Measurements from ENCODE around the gene MSTN.

MSTN gene

DNA sequence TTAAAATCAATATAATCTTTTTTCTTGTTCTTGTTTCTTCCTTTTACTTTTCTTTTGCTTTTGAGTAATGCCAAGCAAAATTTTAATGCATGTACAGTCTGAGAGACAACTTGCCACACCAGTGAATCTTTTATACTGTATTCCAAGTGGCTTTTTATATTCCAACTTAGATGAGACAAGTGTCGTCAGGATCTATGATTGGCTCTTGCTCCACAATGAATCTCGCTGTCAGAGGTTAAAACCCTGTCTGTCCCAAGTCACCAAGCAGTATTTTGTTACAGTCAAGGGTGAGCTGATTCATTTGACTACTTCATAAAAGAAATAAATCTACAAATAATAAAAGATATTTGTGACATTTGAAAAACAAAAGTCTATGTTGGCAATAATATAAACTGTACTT lies at the start of gene MSTN:
Gene MSTN (minus strand): TSS at position 129 of the 400 bp plus-strand sequence. CDS start 133 bp downstream, outside the sequence.
- DNase-seq: no peak

DNA sequence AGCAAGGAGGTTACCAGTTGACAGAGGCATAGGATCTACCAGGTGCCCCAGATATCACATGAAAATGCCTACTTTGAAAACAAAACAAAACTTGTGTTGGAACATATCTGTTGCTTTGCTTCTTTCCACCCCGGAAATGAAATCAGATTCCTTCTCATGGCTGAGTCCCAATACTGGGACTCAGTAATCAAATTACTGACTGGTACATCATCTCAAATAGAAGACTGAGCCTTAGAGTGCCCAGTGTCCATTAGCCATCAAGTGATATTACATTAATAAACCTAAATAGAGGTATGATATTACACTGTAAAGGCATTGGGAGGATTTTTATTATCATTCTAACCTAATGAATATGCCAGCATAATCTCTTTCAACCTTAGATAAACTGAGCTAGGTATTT lies 48.6 kb upstream of the MSTN start:
- DNase-seq: no peak

DNA sequence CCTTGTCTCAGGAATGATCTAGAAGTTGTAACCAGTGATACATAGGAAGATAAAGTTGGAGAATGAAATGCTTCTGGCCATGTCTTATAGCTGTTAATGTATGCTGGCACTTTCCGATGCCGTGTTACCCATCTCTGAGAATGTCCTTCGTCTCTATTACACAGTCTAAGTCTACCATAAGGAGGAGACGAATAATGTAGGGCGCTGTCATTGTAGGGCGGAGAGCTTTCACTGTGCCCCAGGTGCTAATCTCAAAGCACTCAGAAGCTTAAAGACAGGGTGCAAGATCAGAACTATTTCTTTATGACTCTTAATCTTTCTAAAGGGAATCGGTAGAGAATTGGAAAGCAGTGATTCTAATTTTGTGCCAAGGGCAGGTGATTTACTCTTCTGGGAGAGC lies 48.2 kb upstream of the MSTN start:
- DNase-seq: no peak

DNA sequence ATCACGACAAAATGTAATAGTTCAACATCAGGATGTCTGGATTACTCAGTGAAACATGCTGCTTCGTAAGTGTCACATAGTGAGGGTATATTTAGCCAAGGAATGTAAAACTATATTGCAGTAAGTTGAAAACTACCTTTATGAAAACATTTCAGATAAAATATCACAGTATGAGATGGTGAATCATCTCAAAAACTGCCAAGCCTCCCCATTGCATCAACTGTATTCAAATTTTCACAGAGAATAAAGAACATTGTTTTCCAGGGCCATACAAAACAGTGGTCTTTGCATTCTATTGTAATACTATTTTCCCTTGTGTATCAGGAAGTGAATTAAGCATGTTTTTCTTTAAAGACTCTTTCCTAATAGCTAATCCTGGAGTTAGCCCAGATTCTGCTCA lies 47.6 kb upstream of the MSTN start:
- DNase-seq: no peak

DNA sequence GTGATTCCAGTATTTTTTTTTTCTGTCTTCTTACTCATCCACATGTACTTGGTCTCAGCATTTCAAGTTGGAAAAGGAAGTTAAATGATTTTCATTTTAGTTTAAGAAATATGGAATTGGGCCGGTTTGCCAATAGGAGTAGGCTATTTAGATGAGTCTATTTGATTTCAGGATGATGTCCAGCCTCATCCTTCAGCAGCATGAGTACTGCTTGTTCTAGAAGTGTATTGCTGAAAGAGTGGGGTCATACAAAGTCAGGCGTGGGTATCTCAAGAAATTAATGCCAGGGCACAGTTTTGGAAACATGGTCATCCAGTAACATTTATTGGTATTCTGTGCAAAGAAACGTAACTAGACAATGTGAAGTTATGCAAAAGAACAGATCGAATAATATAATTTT lies 44.9 kb upstream of the MSTN start:
- DNase-seq: no peak

DNA sequence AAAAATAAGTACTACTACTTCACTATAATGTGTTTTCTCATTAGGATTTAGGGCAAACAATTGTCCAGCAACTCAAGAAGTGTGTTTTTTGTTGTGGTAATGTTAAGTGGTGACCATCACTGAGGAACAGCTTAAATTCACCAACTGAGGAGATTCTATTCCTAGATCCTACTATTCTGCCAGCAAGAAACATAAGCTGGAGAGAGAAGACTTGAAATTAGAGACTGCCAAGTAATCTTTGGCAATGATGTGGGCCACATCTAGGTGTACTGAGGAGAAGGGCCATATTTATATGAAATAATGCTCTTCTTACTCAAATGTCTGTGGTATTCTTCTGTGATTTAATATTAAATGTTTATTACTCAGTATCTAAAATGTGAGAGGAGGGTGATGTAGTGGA lies 44.3 kb upstream of the MSTN start:
- DNase-seq: no peak

DNA sequence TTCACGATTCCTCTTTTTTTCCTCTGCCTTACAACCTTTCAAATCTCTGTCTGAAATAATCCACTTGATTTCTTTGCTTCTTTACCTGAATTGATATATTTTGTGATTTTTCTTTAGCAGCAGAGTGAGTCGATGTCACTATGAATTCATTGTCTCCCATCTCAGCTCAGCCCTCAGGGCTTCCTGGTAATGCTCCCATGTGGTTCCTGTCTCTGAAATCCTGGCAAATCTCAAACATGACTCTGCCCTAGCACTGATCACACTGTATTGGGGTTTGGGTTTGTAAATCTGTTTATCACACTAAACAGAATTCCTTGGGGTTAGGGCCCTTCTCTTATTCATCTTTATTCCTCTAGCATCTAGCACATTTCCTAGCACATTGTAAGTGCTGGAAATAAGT lies 43.0 kb upstream of the MSTN start:
- DNase-seq: no peak

DNA sequence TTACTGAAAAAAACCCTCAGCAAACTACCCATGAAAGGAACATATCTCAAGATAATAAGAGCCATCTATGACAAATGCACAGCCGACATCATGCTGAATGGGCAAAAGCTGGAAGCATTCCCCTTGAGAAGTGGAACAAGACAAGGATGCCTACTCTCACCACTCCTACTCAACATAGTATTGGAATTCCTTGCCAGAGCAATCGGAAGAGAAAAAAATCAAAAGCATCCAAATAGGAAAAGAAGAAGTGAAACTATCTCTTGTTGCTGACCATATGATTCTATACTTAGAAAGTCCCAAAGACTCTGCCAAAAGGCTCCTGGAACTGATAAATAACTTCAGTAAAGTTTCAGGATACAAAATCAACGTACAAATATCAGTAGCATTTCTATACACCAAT lies 40.6 kb upstream of the MSTN start:
- DNase-seq: no peak

DNA sequence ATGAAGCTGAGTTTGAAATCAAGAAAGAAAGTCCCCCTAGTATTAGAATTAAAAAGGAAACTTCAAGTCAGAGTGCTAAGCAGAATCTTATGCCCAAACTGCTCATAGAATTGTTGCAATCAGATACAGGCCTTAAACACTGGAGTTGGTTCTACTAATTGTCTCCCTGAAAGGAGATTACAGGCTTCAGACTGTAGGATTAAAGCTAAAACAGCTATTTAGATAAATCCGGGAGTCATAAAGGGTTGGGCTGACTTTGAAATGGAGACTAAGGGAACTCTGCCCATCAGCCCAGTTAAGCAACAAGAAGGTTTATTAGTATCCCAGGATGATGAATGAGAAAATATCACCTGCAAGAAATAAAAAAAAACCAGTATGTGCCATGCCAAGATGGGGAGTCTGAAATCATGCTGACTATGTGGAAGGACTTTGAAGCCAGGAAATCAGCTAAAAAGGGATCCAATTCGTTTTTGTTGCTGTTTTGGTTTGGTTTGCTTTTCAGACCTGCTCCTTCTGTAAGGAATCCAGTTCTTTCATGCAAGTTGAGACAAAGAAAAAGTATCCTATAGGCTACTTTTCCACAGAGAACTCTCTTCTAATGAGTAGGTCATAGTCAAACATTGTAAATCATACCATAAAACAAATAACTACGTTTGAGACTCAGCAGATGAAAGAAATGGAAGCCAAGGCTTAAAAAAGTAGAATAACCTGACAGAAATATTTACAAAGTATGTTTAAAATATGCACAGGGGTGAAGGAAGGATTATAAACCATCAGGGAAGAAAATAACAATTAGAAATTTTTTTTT lies 37.6 kb upstream of the MSTN start:
- no peak for DNase-seq

DNA sequence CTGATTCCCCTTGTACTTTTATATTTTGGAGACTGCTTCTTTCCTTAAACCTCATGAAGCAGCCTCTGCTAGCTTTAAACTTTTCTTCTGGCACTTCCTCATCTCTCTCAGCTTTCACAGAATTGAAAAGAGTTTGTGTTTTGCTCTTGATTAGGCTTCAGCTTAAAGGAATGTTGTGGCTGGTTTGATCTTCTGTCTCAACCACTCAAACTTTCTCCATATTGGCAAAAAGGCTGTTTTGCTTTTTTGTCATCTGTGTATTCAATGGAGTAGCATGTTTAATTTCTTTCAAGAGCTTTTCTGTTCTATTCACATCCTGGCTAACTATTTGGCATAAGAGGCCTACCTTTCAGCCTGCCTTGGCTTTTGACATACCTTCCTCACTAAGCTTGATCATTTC lies 36.3 kb upstream of the MSTN start:
- DNase-seq: no peak

DNA sequence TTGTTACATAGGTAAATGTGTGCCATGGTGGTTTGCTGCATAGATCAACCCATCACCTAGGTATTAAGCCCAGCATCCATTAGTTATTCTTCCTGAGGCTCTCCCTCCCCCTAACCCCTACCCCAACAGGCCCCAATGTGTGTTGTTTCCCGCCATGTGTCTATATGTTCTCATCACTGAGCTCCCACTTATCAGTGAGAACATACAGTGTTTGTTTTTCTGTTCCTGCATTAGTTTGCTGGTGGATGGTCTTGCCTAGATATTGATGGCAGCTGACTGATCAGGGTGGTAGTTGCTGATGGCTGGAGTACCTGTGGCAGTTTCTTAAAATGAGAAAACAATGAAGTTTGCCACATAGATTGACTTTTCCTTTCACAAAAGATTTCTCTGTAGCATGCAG lies 34.6 kb upstream of the MSTN start:
- DNase-seq: no peak

DNA sequence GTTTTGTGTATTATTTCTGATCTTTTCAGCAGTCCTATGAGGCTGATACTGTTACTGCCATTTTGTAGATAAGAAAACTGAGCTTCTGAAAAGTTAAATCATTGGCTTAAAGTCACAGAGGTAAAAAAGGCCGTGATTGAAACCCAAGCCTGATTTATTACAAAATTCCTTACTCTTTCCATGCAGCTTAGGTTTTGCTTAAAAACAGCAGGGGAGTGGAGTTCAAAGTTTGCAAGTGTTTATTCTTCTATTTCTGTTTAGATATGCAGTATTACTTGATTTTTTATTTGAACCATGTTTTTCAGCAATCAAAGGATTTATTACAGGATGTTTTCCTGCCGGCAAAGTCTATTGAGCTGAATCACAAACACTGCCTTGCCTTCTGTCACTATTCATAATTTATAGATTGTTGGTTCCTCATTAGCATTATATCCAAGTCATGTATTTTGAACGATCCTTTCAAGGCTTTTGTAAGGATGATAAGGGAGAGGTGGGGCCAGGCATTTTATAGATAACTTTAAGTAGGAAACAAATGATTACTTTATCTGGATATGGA lies 31.9 kb upstream of the MSTN start:
- no peak for DNase-seq

DNA sequence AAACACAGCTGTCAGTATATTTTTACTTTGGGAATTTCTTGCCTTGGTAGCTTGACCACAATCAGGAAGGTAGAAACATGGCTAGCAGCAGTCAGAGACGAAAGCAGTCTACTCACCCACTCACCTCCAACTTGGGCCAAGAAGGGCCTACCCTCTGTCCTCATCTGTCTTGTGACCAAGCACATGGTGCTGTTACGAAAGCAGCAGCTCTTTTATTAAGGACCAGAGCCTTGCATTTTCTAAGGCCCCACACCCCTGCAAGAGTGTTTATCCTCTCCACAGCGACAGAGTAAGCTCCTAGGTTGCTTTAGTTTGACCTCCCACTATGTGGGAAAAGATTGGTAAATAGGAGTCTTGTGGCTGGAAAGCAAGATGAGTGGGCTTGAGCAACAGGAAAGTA lies 31.3 kb upstream of the MSTN start:
- no peak for DNase-seq

DNA sequence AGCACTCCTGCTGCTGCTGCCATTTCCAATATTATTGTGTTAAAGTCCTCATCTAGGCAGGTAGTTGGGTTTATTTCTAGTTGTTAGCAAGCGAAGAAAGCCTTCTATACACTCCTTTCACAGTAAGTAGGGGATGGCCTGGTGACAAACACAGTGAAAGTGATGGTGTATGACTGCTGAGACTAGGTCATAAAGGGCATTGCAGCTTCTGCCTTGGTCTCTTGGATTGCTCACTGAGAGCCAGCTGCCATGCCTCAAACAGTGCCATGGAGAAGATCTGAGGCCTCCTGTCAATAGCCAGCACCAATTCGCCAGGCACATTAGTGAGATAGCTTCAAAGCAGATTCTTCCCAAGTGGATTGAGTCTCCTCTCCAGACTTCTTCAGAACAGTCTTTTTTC lies 27.6 kb upstream of the MSTN start:
- no peak for DNase-seq

DNA sequence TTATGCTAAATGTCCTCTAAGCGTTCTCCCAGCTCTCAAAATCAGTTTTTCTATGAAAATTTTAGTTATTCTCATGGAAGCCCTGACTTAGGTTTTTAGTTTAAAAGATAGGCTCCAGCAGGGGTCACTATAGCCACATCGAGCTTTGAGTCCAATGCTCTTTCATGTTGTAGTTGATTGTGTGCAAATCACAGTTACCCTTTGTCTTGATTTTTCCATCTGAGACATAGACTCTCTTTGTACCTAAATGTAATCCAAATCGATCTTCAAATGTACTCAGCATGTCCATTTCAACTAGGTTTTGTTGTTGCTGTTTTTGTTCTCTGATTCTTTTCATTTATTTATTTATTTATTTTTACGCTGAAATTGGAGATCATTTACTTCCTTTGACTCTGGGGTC lies 26.4 kb upstream of the MSTN start:
- DNase-seq: peak; percentile 64 to 77

DNA sequence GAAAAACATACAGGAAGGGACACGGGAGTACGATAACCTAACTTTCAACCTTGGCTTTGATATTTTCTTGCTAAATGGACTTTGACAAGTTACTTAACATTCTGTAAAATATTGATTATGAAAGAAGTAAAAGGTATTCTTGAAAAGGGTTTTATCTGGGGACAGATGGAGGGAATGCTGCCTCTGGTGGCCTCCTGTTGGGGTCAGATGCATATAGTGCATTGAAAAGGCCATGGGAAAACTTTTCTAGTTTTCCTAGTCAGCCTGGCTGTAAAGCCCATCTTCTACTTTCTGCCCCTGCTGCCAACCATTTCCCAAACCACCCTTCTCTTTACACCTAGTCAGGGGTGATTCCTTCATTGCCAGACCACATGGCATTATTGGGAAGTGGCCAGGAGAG lies 22.2 kb upstream of the MSTN start:
- DNase-seq: no peak

DNA sequence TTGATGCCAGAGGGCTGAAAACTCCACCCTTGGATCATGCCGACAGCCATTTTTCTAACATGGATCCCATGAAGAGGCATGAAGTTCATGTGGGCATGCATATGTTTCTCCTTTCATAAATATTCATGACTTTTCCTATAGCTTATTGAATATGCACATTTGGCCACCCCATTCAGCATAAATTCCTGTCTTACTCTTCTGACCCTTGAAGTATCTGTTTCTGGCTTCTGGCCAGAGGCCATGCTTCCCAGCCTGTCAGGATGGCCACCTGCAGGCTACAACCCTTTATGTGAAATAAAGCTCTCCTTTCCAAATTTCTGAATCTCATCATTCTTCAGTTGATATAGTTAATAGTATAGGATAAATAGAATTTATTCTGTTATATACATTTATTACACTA lies 19.6 kb upstream of the MSTN start:
- no peak for DNase-seq

DNA sequence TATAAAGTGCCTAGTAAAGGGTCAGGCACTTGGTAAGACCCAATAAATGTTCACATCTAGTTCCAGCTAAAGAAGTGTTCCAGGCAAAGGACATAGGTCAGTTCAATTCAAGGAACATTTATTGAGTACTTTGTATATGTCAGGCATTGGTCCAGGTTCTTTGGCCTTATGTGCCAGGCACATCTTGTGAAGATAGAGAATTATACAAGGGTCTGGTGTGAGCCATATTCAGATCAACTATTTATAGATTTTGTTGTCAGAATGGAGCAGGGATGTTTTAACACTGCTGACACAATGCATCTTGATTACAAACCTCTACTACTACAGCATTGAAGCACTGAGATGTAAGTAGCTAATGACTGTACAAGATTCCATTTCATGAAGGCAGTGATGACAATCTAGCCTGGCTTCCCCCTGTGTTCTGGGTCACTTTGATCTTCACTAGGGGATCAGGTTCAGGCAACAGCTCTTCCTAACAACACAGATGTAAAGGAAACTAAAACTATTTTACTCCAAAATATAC lies 18.1 kb upstream of the MSTN start:
- no peak for DNase-seq

DNA sequence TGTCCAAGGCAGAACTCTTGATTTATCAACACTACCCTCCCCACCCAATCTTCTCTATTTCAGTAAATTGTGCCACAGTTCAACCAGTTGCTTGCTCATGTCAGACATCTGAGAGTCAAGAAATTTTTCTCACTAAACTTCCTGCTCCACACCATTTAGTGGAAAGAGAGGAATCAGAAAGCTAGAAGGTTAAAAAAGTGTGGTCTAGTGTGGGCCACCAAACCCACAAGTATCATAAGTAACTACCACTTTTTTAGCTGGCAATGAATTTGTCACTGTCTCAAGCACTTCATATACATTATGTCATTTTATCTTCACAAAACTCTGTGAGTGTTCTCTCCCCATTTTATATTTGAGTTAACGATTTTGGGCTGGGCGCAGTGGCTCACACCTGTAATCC lies 16.6 kb upstream of the MSTN start:
- DNase-seq: no peak

DNA sequence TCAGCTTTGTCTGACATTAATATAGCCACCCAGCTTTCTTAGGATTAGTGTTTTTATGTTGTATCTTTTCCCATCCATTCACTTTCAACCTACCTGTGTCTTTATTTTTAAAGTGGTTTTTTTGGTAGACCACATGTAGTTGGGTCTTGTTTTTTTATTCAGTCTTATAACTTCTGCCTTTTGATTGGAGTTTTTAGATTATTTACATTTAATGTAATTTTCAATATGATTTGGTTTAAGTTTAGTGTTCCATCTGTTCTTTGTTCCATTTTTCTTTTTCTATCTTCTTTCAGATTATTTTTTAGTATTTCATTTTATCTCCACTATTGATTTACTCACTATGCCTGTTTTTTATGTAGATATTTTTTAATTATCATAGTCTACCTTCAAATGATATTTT lies 13.1 kb upstream of the MSTN start:
- DNase-seq: no peak

DNA sequence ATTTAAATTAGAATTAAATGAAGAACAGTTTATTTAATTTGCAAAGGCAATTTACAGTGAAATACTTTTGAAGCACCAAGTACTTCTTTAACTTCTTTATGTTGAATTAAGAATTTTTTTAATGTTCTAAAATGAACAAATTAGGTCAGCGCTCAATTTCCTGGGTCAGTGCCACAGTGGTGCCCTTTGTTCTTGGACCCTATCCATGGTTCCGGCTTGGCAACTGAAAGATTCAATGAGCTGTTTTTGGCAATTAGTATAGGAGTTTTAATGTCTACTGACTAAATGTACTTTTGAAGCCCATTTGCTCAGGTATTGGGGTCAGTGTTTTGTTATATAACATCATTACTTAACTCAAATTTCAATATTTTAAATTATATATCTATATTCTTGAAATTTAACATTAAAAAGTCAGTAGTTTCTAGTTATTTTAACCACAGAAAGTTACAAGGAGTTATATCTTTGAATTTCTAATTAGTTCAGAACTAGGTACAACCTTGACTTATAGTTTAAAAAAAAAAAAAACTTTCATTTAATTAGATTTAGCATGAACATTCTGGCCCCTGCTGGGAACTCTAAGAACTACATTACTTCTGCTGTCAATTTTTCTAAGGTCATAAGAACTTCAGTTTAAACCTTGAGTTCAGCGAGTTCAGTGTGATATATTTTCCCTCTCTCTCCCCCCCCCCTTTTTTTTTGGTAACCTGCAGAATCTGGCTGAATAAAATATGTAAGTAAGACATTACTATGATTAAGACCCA lies 7.6 kb upstream of the MSTN start:
- peak; percentile 44 to 57 for DNase-seq

DNA sequence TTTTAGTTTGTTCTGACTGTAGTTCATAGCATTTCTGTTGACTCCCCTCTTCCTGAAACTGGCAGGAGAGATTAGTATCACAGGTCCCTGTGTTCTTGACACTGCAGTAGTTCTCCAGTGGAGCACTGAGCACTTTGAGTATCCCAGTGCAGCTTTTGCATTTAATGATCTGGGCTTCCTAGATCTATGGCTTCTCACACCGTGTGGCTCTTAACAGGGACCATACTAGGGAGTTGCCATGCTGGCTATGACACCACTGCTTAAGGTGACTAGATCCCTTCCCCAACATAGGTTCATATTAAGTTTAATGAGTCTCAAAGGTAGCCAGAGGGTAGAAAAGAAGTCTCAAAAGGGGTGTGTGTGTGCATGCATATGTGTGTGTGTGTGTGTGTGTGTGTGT lies 6.2 kb upstream of the MSTN start:
- no peak for DNase-seq

DNA sequence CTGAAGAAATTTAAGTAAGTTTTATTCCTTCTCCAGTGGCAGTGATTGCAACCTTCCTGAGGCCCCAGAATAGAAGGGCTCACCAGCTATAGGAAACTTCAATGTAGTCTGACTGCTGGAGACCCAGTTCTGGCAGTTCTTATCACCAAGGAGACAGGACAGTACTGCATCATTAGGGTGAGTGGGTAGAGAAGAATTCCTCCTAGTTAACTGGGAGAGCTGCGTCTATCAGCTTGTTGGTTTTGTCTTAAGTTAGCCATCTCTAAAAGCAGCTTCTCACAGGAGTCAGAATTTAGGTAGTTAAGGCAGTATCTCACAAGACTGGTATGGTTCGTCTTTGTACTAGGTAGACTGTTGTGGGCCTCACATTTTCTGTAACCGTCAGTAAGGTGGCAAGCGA lies 3.3 kb upstream of the MSTN start:
- no peak for DNase-seq

DNA sequence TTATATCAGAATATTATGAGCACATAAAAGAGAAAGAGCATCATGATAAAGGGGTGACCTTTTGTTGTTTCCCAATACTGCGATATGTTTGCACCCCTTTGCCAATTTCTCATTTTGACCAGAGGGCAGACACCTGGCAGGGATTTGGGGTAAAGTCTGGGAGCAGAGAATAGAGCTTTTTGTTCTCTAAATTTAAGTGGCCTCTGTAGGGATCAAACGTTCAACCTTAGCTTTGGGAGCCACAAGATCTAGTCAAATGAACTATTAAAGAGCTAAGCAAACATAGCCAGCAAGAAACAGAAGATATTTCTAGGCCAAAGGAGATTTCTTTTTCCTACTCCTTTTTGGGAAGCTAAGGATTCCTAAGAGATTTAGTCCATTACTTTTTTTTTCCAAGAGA lies 1.1 kb upstream of the MSTN start:
- DNase-seq: no peak

Measured in NCI-H2081 (cell line).